T-helper 22 cell (primary cell): Measurements from ENCODE around the gene BST2.
"Not testable (repeated sequence)": the region's sequence is repeated elsewhere in the genome, so short reads cannot be mapped to it uniquely, and the experiment has no call there.

ENCODE experiments used
- DNase-seq: peaks from one replicate; pipeline ENCODE4 v3.0.0-alpha.2; 2020; ENCODE audit warnings: low read depth

BST2 gene

GRCh38 chr19:17389957-17390664 is 15.3 kb downstream of the BST2 start:
- no peak for DNase-seq

DNA sequence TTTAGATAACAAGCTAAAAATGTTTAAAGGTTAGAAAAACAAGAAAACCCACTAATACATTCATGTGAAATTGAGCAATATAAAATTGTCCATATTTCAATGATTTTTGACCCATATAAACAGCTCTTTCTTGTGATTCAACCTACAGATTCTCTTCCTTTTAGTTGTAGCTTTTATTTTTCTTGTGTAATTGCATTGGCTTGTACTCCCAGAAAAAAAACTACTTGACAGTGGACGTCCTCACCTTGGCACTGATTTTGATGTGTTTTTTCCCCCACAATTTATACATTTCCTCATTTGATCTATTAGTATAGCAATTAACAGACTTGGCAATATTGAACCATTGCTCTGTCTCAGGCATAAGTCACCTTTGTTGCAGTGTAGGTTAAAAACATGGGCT is 16.1 kb downstream of the BST2 start:
- DNase-seq = no peak

DNA sequence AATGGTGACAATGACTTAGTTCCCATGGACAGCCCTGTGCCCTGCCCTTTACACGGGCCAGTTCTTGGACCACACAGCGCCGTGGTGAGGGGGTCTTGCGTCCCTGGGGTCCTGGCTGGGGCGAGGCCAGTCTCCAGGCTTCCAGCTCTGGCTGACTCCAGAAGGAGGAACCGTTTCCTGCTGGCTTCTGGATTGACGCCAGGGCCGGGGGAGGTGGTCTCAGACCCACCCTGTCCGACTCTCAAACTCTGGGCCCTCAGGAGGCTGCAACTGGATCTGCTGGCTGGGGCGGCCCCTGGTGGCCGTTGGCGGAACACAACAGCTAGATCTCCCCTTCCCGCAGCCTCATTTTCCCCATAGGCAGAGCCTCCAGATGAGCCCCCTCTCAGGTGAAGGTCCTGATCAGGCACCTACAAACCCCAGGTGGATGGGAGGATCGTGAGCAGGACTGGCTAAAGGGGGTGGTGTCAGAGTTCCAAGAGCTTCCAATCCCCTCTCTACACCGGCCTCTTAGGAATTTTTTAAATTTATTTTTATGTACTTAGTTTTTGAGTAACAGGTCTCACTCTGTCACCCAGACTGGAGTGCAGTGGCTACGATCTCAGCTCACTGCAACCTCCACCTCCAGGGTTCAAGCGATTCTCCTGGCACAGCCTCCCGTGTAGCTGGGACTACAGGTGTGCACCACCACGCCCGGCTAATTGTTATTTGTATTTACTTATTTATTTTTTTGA is 19.4 kb downstream of the BST2 start:
- peak; percentile 22 for DNase-seq

- no peak for DNase-seq
Measured at GRCh38 chr19:17380426-17381138, 24.8 kb downstream of the BST2 start.

DNA sequence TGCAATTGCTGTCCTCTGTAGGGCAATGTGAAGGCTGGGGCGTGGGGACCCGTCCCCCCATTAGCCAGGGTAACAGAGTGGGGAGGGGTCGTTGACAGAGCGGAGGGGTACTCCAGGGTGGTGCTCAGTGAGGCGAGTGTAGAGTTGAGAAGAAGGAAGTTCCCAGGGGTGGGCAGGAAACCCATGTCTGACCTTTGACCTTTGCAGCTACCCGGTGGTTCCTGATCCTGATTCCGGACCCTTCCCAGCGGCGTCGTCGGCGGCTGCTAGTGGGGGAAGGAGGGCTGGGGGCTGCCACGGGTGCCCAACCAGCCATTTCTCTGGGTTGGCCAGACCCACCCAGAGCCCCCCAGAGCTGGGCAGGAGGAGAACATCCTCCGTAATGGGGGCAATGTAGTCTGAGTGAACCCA is 26.2 kb downstream of the BST2 start:
- no peak for DNase-seq

- DNase-seq = no peak
Measured at GRCh38 chr19:17378271-17378670, 27.2 kb downstream of the BST2 start.

- no peak for DNase-seq
Measured at GRCh38 chr19:17376935-17377600, 28.4 kb downstream of the BST2 start, which contains the start of gene PLVAP. TSS of gene PLVAP (minus strand) at chr19:17377342. CDS start at chr19:17377288, 54 bp downstream.

GRCh38 chr19:17370026-17370587 is 35.3 kb downstream of the BST2 start:
- no peak for DNase-seq

DNA sequence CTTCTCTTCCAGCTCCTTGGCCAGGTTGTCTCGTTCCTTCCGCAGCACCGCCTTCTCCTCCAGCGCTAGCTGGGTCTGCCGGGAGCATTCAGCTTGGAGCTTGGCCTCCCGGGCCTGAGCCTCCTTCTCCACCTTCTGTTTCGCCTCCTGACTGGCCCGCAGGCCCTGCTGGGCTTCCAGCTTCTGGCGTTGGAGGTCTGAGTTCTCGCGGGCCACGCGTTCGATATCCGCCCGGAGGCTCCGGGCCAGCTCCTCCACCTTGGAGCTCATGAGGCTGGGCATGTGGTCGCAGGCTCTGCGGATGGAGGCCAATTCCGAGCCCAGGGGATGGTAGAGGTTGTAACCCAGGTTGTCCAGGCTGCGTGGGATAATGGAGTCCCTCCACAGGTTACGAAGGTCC is 40.1 kb downstream of the BST2 start:
- no peak for DNase-seq

GRCh38 chr19:17363852-17364605 is 41.4 kb downstream of the BST2 start:
- not testable (repeated sequence) for DNase-seq

DNA sequence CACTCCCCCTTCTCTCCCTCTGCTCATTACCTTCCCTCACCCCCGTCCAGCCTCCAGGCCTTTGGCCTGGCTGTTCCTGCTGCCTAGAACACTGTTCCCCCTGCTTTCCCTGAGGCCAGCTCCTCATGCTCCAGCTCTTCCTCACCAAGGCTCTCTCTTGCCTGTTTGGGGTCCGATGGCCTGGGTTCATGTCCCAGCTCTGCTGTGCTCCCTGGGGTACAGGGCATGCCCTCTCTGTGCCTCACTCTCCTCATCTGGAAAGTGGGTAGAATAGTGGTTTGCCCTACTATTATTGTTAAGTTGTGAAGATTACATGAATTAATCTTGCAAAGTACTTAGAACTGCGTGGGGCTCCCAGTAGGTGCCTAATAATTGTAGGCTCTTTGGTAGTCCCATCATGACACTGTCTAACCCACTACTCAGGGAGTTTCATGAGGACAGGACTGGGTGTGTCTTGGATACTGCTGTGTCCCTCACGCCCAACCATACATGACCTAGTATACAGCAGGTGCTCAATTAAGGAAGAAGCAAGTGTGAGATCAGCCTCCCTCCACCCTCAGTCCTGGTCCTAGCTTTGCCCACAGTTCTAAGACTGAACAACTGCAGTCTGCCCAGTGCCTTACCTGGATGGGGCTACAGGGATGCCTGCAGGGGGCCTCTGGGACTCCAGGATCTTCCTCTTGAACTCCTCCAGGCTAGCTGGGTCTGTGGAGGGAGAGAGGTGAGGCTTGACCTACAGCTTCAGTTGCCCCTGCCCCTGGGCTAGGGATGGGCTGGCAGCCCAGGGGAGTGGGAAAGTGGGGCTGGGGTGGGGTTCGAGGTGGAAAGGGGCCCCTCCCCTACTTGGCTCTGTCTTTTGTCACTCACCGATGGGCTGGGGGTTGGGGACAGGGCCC is 45.3 kb downstream of the BST2 start:
- no peak for DNase-seq

DNA sequence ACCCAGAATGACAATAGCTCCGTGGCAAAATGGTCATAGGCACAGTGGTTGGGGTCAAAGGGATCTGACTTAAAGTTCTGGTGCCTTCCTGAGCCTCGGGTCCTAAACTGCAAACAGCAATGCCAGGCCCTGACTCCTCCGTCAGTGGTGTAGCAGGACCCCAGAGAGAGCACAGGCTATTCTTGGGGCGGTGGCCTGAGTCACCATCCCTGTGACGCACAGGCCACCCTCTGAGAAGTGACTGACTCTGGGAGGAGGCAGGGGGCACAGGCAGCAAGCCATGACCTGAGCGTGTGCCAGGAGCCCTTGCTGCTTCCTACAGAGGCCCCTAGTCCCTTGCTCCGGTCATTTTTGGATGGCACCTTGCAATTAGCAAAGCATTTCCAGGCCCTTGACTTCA is 47.0 kb downstream of the BST2 start:
- no peak for DNase-seq

GRCh38 chr19:17357724-17358123 is 47.7 kb downstream of the BST2 start:
- no peak for DNase-seq

GRCh38 chr19:17357078-17357666 is 48.3 kb downstream of the BST2 start:
- no peak for DNase-seq

GRCh38 chr19:17353386-17353785 is 52.0 kb downstream of the BST2 start:
- no peak for DNase-seq
